A549 (cell line): ENCODE results near the gene KCNQ1.

Source experiments
- BHLHE40 ChIP-seq: IDR thresholded peaks from 2 replicates; pipeline ENCODE4 v1.6.1; 2012; ENCODE audit warnings: low read depth, low read length, inconsistent platforms
- EP300 ChIP-seq, 2 experiments: fragments of >200 bp; sonication (Bioruptor Twin); formaldehyde crosslinking; IDR thresholded peaks; 2 replicates in 1 of 2; 3 replicates in 1 of 2; pipeline ENCODE4 v1.6.1; 2016 to 2017
- GATA3 ChIP-seq: IDR thresholded peaks from 2 replicates; pipeline ENCODE4 v1.6.1; 2012; ENCODE audit warnings: borderline replicate concordance
- MAZ ChIP-seq: fragments of 150-350 bp; IDR thresholded peaks from 2 replicates; pipeline ENCODE4 v1.6.1; 2014; ENCODE audit warnings: antibody characterized with exemption, low read depth, low read length, borderline replicate concordance
- POLR2A ChIP-seq: IDR thresholded peaks from 2 replicates; pipeline ENCODE4 v1.6.1; 2012; ENCODE audit warnings: mild to moderate bottlenecking, low read length
- RFX5 ChIP-seq: fragments of 450-650 bp; IDR thresholded peaks from 2 replicates; pipeline ENCODE4 v1.7.1; 2014; ENCODE audit warnings: antibody characterized with exemption, mild to moderate bottlenecking, moderate library complexity
- ZSCAN20 ChIP-seq: fragments of 250-450 bp; sonication (Bioruptor Pico); IDR thresholded peaks from 2 replicates; pipeline ENCODE4 v1.8.0; 2022; ENCODE audit warnings: mild to moderate bottlenecking, moderate library complexity
- TF ChIP-seq, protein P1 (sequence below): fragments of >200 bp; sonication (Bioruptor Twin); formaldehyde crosslinking; IDR thresholded peaks from 3 replicates; pipeline ENCODE4 v1.5.1; 2016
- TF ChIP-seq, protein P2 (sequence below): fragments of 200-600 bp; sonication (generic); IDR thresholded peaks from 2 replicates; pipeline ENCODE4 v1.6.1; 2016; ENCODE audit warnings: antibody characterized with exemption, mild to moderate bottlenecking, moderate library complexity
- TF ChIP-seq, protein P3 (sequence below): IDR thresholded peaks from 2 replicates; pipeline ENCODE4 v1.6.1; 2012

DNA sequence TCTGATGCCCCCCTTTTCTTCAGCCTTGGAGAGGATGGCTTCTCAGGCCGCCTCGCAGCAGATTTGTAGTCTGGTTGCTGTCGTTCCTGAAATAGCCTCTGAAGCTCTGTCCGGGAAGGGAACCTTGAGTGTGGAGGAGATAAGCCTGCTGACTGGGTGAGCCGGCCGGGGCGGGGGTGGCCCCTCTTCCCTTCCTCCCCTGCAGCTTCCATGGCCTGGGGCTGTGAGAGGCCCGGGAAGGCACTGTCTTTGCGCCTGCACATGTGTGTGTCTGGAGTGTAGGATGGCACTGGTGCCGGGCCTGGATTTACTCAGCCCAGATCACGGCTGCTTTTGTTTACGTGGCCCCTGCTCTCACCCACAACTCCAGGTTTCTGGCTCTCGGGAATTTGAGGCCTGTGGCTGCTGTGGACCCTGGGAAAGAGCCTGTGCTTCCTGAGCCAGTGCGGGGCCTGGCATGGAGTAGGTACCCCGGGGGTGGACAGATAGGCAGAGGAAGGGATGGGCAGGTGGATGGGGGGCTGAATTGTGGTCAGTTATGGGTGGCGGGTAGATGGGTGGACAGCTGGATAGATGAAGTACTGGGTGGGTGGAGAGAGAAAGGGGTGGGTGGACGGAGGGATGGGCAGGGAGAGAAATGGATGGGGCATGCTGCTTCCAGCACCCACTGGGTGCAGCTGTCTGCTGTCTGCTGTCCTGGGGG lies 16.6 kb downstream of the KCNQ1 start:
- TF ChIP-seq, protein P1, sequence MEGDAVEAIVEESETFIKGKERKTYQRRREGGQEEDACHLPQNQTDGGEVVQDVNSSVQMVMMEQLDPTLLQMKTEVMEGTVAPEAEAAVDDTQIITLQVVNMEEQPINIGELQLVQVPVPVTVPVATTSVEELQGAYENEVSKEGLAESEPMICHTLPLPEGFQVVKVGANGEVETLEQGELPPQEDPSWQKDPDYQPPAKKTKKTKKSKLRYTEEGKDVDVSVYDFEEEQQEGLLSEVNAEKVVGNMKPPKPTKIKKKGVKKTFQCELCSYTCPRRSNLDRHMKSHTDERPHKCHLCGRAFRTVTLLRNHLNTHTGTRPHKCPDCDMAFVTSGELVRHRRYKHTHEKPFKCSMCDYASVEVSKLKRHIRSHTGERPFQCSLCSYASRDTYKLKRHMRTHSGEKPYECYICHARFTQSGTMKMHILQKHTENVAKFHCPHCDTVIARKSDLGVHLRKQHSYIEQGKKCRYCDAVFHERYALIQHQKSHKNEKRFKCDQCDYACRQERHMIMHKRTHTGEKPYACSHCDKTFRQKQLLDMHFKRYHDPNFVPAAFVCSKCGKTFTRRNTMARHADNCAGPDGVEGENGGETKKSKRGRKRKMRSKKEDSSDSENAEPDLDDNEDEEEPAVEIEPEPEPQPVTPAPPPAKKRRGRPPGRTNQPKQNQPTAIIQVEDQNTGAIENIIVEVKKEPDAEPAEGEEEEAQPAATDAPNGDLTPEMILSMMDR = no peak
- TF ChIP-seq ZSCAN20 (CRISPR knock-in tag) (no peak), BHLHE40 (no peak), MAZ (no peak), EP300 (IDR thresholded peaks at IDR 0.05) (no peak), GATA3 (no peak), RFX5 (no peak), POLR2A (no peak)
- TF ChIP-seq, protein P2, sequence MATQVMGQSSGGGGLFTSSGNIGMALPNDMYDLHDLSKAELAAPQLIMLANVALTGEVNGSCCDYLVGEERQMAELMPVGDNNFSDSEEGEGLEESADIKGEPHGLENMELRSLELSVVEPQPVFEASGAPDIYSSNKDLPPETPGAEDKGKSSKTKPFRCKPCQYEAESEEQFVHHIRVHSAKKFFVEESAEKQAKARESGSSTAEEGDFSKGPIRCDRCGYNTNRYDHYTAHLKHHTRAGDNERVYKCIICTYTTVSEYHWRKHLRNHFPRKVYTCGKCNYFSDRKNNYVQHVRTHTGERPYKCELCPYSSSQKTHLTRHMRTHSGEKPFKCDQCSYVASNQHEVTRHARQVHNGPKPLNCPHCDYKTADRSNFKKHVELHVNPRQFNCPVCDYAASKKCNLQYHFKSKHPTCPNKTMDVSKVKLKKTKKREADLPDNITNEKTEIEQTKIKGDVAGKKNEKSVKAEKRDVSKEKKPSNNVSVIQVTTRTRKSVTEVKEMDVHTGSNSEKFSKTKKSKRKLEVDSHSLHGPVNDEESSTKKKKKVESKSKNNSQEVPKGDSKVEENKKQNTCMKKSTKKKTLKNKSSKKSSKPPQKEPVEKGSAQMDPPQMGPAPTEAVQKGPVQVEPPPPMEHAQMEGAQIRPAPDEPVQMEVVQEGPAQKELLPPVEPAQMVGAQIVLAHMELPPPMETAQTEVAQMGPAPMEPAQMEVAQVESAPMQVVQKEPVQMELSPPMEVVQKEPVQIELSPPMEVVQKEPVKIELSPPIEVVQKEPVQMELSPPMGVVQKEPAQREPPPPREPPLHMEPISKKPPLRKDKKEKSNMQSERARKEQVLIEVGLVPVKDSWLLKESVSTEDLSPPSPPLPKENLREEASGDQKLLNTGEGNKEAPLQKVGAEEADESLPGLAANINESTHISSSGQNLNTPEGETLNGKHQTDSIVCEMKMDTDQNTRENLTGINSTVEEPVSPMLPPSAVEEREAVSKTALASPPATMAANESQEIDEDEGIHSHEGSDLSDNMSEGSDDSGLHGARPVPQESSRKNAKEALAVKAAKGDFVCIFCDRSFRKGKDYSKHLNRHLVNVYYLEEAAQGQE = no peak
- TF ChIP-seq, protein P3, sequence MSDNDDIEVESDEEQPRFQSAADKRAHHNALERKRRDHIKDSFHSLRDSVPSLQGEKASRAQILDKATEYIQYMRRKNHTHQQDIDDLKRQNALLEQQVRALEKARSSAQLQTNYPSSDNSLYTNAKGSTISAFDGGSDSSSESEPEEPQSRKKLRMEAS = no peak
